ENCODE results near the gene C9orf85.

GRCh38 chr9:71928806-71929205 lies 17.4 kb downstream of the C9orf85 start:
- TF ChIP-seq CTCF (IDR thresholded peaks at IDR 0.05) (no peak), POLR2A (IDR thresholded peaks at IDR 0.05) (no peak)

Measured in testis (tissue), 2 donors.